Right lung (tissue), 5 donors: ENCODE results near the gene NXT2. TPM values are rescaled to one million over a fixed set of nuclear protein-coding genes. Genes with fewer than 3 reads are reported as not detected.

Source experiments
- polyA plus RNA-seq, 5 donors: library from polyadenylated mRNA; unstranded; fragments of 120-200 nt; gene quantifications; one replicate each; pipeline versions ENCODE4 v1.2.1 to v1.2.3, GENCODE V29; 2013; ENCODE audit warnings: inconsistent platforms in 1 of 5, low replicate concordance in 1 of 5; ENCODE audit not compliant: insufficient read length in 5 of 5, insufficient read depth in 1 of 5

Gene NXT2
- polyA plus RNA-seq, 5 donors: 20.1 to 30.4 (median 25.2) TPM

Other genes starting within 250 kb of the NXT2 start
- not detected for gene GUCY2F, start 54.8 kb upstream of the NXT2 start, polyA plus RNA-seq
- 1 to 10 TPM; 3.6 to 8.9 (median 5.1) TPM for gene KCNE5, start 88.3 kb downstream of the NXT2 start, polyA plus RNA-seq
- 10 to 100 TPM; 11.9 to 19.1 (median 14.4) TPM for gene ACSL4, start 196.4 kb downstream of the NXT2 start, polyA plus RNA-seq